HG03432 (cell line): Measurements from ENCODE around the gene GPR84.

Experiments
- ATAC-seq: cut with Tn5 transposase; IDR thresholded peaks from one replicate; pipeline ENCODE4 v1.9.1; 2021; ENCODE audit warnings: mild to moderate bottlenecking, moderate library complexity; ENCODE audit not compliant: unreplicated experiment

GPR84 gene

GRCh38 chr12:54375259-54375579 lies 10.9 kb upstream of the GPR84 start:
- no peak for ATAC-seq

- no peak for ATAC-seq
These were observed 10.4 kb upstream of the GPR84 start for GRCh38 chr12:54374562-54375258.

DNA sequence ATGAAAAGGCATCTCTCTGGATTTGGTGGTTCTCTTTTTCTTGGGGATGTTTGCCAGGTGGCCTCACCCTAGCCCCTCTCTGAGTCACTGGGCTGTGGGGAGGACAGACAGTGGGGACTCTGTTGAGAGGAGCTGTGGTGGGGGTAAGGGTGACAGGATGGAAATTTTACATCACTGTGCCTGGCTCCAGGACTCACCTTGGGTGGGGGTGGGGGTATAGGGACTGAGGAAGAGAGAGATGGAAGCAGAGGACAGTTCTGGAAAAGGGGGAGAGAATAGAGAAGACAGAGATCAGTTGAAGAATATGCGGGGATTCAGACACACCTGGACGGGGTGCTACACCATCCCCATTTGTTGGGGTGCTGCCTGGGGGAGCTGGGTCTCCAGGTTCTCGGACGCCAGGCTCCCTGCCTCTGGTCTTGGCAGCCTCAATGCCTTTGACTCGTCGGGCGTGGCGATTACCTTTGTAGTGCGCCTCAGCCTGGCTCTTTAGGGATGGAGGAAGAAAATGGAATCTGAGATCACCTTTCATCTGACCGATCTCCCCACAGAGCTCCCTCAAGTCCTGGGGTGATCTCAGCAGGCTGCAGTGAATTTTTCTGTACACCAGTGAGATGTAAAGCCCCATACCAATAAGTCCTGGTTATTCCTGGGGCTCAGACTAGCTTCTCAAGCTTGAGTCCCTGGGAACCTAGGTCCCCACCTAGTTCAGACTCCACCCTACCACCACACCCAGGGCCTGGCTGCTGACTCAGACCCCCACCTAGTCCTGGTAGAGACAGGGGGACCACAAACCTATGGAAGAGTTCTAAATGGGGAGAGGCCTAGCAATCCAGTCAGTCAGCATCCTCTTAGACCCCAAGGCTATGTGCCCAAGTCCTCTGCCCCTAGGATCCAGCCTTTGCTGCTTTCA lies 9.6 kb upstream of the GPR84 start:
- no peak for ATAC-seq

DNA sequence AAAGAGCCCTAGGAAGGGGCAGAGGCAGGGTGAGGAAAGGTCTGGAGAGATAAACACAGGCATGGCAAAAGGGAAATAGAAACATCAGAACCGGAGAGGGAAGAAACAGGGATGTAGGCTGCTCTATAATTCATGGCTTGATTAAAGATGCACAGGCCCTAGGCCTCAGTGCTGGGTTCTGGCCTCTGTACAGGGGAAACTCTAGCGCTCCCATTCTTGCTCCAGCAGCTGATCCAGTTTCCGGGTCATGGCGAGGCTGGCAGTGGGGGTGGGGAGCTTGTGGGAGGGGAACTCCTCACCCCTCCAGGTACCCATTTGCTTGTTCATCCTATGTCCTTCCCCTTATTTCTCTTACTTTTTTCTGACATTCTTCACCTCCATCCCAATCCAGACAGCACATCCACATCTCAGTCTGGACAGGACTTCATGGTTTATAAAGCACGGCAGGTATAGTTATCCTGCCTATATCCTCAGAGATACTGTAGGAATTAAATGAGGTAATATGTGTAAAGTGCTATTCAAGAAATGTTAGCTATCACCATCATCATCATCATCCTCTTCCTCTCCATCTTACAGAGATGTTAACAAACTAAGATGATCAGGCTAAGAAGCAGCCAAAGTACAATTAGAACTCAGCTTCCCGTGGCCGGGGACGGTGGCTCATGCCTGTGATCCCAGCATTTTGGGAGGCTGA lies 8.0 kb upstream of the GPR84 start:
- no peak for ATAC-seq

DNA sequence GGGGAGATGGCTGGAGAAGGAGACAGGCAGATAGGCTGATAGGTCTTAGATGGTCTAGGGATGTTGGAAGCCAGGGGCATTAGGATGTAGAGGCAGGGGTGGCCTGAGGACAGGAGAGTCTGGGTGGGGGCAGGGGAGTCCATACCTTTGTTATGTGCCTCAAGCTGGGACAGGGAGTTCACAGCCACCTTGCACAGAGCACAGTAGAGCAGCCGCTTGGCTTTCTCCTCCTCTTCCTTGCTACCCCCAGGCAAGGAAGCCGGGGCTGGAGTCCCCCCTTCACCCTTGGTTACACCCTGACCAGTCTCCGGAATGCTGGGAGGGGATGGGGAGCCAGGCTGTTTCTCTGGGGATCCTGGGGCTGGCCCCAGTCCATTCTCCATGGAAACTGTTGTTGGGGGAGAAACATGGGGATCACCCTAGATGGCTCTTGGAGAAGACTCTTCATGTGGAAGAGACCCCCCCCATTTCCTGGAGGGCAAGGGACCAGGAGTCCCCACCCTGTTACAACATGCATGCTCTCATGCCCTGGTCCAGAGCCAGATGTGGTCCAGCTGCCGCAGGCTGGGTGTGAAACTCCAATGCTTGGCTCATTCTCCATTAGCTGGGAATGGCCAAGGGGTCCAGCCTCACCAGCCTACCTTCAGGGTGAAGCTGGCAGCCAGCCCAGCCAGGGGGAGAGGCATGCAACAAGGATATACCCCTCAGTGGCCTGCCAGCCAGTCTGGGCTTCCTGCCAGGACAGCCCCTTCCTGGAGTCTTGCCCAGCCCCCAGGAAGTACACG lies 7.2 kb upstream of the GPR84 start:
- no peak for ATAC-seq

DNA sequence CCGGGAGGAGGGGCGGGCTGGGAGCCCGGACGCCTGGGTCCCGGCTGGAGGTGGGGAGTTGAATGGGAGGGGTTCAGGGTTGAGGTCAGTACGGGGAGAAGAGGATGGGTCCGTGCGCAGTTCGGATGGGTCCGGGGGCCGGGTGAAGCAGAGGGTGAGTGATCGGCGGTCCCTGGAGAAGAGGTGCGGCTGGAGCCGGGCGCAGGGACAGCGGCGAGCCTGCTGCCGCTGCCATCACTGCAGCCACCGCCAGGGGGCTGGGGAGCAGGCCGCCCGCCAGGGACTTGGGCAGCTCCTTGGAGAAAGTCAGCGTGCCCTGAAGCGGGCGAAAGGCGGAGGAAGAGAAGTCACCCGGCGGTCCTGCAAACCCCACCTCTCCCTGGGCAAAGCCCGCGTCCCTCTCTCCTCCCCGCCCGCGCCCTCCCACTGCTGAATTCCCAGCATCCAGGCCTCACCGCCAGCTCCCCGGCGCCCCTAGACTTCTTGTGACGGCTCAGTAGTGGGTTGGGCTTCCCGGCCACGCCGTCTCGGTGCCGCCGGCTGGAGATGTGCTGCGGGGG lies 6.0 kb upstream of the GPR84 start:
- no peak for ATAC-seq

GRCh38 chr12:54369597-54370131 lies 5.4 kb upstream of the GPR84 start:
- ATAC-seq = no peak

DNA sequence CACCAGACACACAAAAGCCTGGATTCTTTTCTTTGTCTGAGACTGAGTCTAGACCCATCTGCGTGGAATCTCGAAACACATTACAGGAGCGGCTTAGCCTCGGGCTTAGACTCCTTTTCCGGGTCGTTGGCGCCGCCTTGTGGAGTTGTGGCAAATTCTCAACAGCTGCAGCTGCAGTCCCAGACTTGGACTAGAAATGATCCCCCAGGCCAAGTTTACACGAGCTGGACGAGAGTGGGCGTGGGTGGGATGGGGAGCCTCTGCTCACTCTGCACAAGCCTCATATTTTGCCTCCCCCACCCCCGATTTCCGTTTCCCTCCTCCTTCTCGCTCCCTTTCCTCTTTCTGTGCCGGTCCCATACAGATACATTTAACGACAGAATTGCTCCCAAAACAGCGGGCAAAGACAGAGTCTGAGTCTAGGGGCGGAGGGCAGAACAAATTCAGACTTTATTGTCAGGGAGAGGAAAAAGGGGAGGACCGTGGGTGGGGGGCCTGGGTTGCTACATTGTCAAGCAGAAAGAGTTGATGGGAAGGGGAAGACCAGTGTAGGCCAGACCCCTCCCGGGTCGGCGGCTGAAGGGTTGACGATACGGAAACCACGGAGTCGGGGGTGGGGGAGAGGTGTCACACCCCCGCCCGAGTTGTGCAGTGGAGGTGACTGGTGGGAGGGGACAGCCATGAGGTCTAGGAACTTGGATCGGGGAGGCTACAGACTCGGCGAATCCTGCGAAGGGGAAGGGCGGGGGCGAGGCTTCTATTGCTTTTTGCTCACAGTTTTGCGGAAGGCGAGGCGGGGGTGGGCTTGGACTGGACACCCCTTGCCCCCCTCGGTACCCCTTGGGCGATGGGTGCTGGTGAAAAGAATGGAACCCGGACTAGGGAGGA lies 4.7 kb upstream of the GPR84 start:
- ATAC-seq = peak; percentile 73

DNA sequence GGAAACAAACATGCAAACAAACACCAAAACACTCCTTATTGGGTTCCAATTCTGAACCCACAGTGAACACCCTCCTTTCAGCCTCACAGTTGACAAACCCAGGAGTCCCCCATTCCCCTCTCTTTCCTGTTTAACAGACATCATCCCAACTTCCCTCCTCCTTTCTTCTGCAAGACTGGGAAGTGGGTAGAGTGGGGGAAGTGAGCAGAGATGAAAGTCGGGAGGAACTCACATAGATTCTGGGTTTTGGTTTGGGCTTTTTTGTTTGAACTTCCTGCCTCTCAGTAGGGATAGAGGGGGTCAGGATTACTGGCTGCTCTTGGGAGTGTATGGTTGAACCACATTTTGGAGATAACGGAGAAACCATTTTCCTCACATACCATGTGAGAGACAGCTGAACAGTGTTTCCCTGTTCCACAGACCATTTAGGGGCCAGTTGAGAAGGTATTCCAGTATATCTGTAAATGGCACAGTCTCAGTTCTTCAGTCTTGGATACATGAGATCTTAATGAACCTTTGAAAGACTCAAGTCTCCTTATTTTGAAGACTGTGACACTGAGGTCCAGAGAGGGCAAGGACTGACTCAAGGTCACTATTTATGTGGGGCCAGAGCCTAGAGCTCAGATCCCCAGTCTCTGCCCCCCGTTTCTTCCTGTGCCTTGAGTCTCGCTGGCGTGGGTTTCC lies 3.9 kb upstream of the GPR84 start:
- peak; percentile 15 for ATAC-seq

GRCh38 chr12:54363618-54364017 lies 668 bp downstream of the GPR84 start:
- no peak for ATAC-seq

DNA sequence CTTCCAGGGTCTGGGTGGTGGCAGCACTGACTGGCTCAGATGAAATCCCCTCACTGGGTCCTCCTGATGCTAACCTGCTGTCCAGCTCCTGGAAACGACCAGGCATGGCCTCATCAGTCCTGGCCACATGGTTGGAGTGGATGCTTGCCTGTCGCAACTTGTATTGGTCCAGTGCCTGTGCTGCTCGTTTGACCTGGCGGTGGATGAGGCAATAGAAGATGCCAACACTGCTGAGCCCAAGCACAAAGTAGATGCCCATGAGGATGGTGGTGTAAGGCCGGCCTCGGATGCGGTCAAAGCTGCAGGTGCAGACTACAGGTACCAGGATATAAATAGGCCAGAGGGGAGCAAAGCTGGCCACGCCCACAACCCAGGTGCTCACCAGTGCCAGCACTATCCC lies 1.2 kb downstream of the GPR84 start:
- ATAC-seq = no peak

- no peak for ATAC-seq
These were observed 3.4 kb downstream of the GPR84 start for GRCh38 chr12:54360717-54361456.

DNA sequence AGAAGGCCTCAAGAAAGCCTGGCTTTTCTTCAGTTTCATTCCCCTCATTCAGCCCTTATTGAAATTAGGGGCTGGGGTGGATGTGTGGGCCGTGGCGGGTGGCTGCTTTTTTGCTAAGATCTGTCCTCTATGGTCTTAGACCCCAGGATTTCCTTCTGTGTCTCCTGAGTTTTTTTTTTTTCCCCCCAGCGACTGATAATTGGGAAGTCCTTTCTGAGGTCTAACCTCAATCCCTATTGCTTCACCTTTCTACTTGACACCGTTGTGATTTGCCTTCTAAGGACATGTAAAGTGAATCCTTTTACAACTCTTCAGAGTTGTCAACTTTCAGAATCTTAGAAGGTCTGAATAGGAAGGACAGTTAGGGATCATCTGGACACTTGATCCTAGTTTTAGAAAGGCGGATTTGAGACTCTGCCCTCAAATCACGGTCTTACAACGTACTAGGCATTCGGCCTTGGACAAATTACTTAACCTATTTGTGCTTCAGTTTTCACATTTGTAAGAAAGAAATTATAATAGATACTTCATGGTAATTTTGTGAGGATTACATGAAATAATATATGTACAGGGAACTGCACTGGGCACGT lies 4.4 kb downstream of the GPR84 start:
- ATAC-seq = no peak

DNA sequence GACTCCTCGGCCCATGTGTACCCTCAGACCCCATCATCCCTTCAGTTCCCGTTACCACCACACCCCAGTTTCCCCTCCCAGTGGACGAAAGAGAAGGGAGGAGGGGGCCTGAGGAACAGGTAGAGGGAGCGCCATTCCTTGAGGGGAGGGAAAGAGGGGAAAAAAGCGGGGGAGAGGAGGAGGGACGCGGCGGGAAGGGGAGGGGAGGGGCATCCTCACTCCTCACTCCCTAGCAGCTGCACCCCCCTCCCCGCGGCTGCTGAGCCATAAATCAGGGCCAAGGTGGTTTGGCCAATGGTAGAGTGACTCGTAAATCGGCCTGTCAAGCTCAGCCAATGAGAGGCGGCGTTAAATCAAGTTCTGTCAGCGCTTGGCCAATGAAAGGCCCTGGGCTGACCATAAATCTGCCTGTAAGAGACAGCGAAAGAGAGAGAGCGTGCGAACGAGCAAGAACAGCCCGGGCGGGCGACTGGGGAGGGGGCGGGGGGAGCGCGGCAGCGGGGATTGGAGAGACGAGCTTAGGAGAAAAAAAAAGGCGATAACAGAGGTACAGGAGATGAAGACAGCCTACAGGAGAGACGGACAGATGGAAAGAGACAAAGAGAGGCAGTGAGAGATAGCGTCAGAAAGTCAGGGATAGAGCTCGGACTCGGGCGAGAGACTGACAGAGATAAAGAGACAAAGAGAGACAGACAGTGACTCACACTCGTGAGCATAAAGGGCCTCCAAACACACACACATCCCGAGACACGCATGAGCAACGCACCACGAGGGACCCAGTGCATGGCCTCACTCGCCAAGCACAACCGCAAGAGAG lies 5.1 kb downstream of the GPR84 start:
- ATAC-seq = peak; percentile 97

DNA sequence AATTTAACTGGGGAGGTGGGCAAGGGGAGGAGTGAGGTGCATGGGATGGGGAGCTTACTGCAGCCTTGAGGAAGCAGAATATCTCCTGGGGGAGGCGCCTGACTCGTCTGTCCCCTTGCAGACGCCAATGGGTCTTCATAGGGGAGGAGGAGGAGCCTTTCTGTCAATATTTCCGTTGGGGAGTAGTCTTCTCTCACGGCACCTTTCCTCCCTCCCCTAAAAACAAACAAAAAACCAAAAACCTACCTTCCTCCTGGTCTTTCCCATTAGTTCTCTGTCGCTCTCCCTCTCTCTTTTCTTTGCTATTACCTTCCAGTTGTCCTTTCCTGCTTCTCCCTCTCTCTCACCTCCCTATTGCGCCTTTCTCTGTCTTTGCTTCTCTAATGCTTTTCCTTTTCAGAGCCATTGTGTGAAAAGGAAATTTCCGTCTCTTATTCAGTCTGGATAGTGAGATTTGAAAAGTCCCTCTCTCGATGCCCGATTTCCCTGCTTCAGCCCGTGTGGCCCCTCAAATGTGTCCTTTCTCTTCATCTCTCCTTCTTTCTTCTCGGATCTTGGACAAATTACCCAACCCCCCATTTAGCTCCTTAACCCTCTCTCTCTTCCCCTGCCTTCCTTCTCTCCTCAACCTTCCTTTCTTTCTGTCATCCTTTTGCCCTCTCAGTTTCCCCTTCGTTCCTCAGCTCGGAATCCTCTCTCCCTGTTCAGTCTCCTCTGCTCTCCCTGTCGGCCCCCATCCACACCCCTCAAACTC lies 5.9 kb downstream of the GPR84 start:
- no peak for ATAC-seq

DNA sequence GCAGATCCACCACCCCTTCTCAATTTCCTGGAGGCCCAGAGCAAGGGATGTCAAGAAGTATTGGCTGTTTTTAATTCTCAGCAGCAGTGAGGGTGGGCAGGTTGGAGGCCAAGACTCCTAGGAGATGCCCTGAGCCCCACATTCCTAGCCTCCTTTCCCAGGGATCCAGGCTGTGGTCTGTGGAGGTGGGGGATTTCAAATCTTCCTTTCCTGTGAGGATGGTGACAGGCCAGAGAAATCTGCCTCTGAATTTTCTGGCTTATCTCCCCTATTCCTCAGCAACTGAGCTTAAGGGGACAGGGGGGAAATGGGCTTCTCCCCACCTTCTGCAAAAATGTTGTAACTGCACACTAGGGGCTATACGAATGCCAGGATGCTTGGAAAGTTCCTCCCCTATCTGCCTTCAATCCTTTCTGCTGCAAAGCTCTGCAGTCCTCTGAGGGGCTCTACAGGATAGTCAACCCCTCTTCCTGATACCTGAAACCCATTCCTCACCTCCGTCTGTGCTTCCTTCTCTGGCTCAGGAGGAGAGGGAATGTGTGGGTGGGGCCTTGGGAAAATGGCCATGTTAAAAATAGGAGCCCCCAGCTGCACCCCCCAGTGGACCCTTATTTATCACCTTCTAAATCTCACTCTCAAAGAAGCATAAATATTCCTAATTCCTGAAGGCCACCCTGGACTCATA lies 6.6 kb downstream of the GPR84 start:
- ATAC-seq = no peak
